Activated CD4-positive, alpha-beta memory T cell treated with anti-CD3 and anti-CD28 coated beads for 36 hours (primary cell): ENCODE data around the gene ADARB2. TPM values are rescaled to one million over a fixed set of nuclear protein-coding genes. Genes with fewer than 3 reads are reported as not detected.

ENCODE experiments used
- CTCF ChIA-PET: fragments of 350-600 bp; sonication (Branson Sonifier 250); formaldehyde crosslinking; loops from one replicate; lab custom pipeline; 2021; ENCODE audit warnings: antibody characterized with exemption, inconsistent platforms; lab: Charles Lee
- POLR2A ChIA-PET: fragments of 350-600 bp; sonication (Branson Sonifier 250); formaldehyde crosslinking; loops from one replicate; lab custom pipeline; 2021; ENCODE audit warnings: antibody characterized with exemption; lab: Charles Lee
- DNase-seq: peaks from one replicate; pipeline ENCODE4 v3.0.0-alpha.2; 2020
- H3K27ac Mint-ChIP-seq: one replicate; pipeline ENCODE4 v1.8.0; 2021; ENCODE audit warnings: mixed read lengths
- H3K27me3 Mint-ChIP-seq: one replicate; pipeline ENCODE4 v1.8.0; 2021; ENCODE audit warnings: mixed read lengths
- H3K36me3 Mint-ChIP-seq: one replicate; pipeline ENCODE4 v1.8.0; 2021; ENCODE audit warnings: mixed read lengths
- H3K4me1 Mint-ChIP-seq: one replicate; pipeline ENCODE4 v1.8.0; 2021; ENCODE audit warnings: low read depth, mixed read lengths
- H3K4me3 Mint-ChIP-seq: one replicate; pipeline ENCODE4 v1.8.0; 2021; ENCODE audit warnings: mild to moderate bottlenecking, mixed read lengths
- H3K9me3 Mint-ChIP-seq: one replicate; pipeline ENCODE4 v1.8.0; 2021; ENCODE audit warnings: mixed read lengths
- intact Hi-C: fragments of 100-400 bp; cut with micrococcal nuclease; formaldehyde crosslinking; loops from one replicate; pipeline ENCODE4 v1.15.1; 2023
- total RNA-seq, 2 experiments: library from RNA; stranded (reverse); gene quantifications; one replicate each; pipeline ENCODE4 v1.2.3, GENCODE V29; 2021

The ADARB2 gene
- total RNA-seq, 2 experiments from 2014 or later = 2.2 TPM

- Mint-ChIP-seq H3K27ac (no peak overlapping the region), H3K9me3 (no peaks in the 10 kb centered on the region), H3K4me1 (no peaks in the 10 kb centered on the region), H3K4me3 (no peak overlapping the region), H3K36me3 (no peaks in the 10 kb centered on the region), H3K27me3 (peaks cover 3% of the 10 kb centered on the region)
- ChIA-PET POLR2A (no interaction called here), CTCF (interaction anchor here (0.6 kb wide), 1 partner anchor 179 kb away, joined by 3 read pairs; no protein-coding TSS in a partner anchor)
- intact Hi-C loops = no loop called here
- DNase-seq = no peak
Observed at GRCh38 chr10:1579671-1580070, 157.7 kb downstream of the ADARB2 start.

DNA sequence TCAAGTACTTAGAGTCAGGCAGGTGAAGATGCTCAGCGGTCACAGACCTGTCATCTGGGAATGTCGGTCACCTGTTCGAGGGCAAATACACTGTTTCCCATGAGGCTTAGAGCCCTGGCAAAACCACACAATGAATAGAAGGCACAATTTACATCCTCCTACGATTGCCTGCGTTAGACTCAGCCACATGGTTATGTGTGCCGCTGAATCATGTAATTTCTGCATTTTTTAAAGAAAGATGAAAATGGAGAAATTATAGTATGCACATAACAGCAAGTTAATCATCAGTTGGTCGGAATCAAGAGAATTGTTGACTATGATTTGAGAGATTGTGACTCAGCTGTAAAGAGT, 158.2 kb downstream of the ADARB2 start:
- Mint-ChIP-seq H3K4me1 (no peaks in the 10 kb centered on the region), H3K9me3 (no peaks in the 10 kb centered on the region), H3K36me3 (no peaks in the 10 kb centered on the region), H3K27ac (no peak overlapping the region), H3K27me3 (peaks cover 4% of the 10 kb centered on the region), H3K4me3 (no peak overlapping the region)
- intact Hi-C loops = no loop called here
- ChIA-PET CTCF (no interaction called here), POLR2A (no interaction called here)
- DNase-seq = no peak

GRCh38 chr10:1578392-1579140, 158.8 kb downstream of the ADARB2 start:
- Mint-ChIP-seq H3K4me3 (no peak overlapping the region), H3K36me3 (no peaks in the 10 kb centered on the region)
- intact Hi-C loops = no loop called here

GRCh38 chr10:1577945-1578344, 159.4 kb downstream of the ADARB2 start:
- ChIA-PET POLR2A (no interaction called here), CTCF (no interaction called here)
- Mint-ChIP-seq H3K36me3 (no peaks in the 10 kb centered on the region), H3K4me3 (no peak overlapping the region), H3K27me3 (peaks cover 4% of the 10 kb centered on the region), H3K9me3 (no peaks in the 10 kb centered on the region), H3K4me1 (no peaks in the 10 kb centered on the region), H3K27ac (no peak overlapping the region)
- intact Hi-C loops = no loop called here
- DNase-seq = no peak

More at GRCh38 chr10:1578392-1579140, 158.8 kb downstream of the ADARB2 start:
- CTCF ChIA-PET = no interaction called here
- no peaks in the 10 kb centered on the region for H3K9me3 Mint-ChIP-seq
- H3K27ac Mint-ChIP-seq = no peak overlapping the region
- peaks cover 4% of the 10 kb centered on the region for H3K27me3 Mint-ChIP-seq
- H3K4me1 Mint-ChIP-seq = no peaks in the 10 kb centered on the region
- no peak for DNase-seq
- POLR2A ChIA-PET = no interaction called here

DNA sequence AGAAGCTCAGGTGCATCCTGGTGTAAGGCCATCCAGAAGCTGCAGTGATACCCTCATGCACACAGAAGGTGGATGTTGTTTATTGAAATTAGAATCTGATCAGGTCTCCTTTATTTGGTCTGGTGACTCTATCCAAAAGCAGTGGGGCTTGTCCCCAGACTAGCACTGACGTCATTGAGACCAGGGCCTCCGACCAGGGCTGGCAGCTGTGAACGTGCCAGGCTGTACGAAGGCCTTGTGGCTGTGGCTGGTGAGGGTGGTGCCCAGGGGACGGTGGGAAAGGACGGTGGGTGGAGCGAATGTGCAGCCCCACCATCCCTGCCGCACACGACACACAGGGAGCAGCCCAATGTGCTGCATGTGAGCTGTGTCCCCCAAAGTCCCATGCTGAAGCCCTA, 160.0 kb downstream of the ADARB2 start:
- H3K9me3 Mint-ChIP-seq = no peaks in the 10 kb centered on the region
- H3K36me3 Mint-ChIP-seq = no peaks in the 10 kb centered on the region
- ChIA-PET CTCF (no interaction called here), POLR2A (no interaction called here)
- intact Hi-C loops = no loop called here
- no peak overlapping the region for H3K27ac Mint-ChIP-seq
- H3K4me1 Mint-ChIP-seq = no peaks in the 10 kb centered on the region
- no peak overlapping the region for H3K4me3 Mint-ChIP-seq
- peaks cover 4% of the 10 kb centered on the region for H3K27me3 Mint-ChIP-seq
- no peak for DNase-seq

- DNase-seq = no peak
- ChIA-PET POLR2A (no interaction called here), CTCF (no interaction called here)
- H3K36me3 Mint-ChIP-seq = no peaks in the 10 kb centered on the region
- no peak overlapping the region for H3K27ac Mint-ChIP-seq
- intact Hi-C loops = no loop called here
- H3K27me3 Mint-ChIP-seq = peaks cover 11% of the 10 kb centered on the region
- no peaks in the 10 kb centered on the region for H3K9me3 Mint-ChIP-seq
- H3K4me1 Mint-ChIP-seq = no peaks in the 10 kb centered on the region
- no peak overlapping the region for H3K4me3 Mint-ChIP-seq
Observed at GRCh38 chr10:1576467-1577372, 160.6 kb downstream of the ADARB2 start.

- Mint-ChIP-seq H3K9me3 (no peaks in the 10 kb centered on the region), H3K4me3 (no peak overlapping the region), H3K27me3 (peaks cover 15% of the 10 kb centered on the region), H3K36me3 (no peaks in the 10 kb centered on the region), H3K27ac (no peak overlapping the region), H3K4me1 (no peaks in the 10 kb centered on the region)
- POLR2A ChIA-PET = no interaction called here
- no peak for DNase-seq
- CTCF ChIA-PET = no interaction called here
- intact Hi-C loops = no loop called here
Observed at GRCh38 chr10:1575481-1576244, 161.7 kb downstream of the ADARB2 start.

GRCh38 chr10:1574719-1575118, 162.6 kb downstream of the ADARB2 start:
- POLR2A ChIA-PET = no interaction called here
- no peak overlapping the region for H3K4me3 Mint-ChIP-seq
- H3K9me3 Mint-ChIP-seq = no peaks in the 10 kb centered on the region
- H3K36me3 Mint-ChIP-seq = no peaks in the 10 kb centered on the region
- intact Hi-C loops = no loop called here
- no peak for DNase-seq
- no peaks in the 10 kb centered on the region for H3K4me1 Mint-ChIP-seq
- no peak overlapping the region for H3K27ac Mint-ChIP-seq
- CTCF ChIA-PET = no interaction called here
- peaks cover 15% of the 10 kb centered on the region for H3K27me3 Mint-ChIP-seq

DNA sequence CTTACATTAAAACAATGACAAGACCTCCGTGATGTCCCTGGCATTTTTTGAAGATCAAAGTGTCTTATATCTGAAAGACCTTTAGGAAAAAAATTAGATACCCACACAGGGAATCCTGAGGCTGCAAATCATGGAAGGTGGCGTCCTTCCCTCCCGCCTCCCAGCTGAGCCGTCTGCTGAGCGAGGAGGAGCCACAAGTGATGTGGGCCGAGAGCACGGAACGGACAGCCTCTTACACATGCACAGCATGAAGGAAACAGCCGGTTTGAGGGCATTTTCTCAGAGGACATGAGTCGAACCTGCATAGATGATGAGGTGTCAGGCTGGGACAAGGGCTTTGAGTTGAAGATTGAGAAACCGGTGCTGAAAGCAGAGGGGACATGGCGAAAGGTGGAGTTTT, 163.3 kb downstream of the ADARB2 start:
- H3K4me1 Mint-ChIP-seq = no peaks in the 10 kb centered on the region
- no peak for DNase-seq
- H3K27ac Mint-ChIP-seq = no peak overlapping the region
- peaks cover 15% of the 10 kb centered on the region for H3K27me3 Mint-ChIP-seq
- H3K36me3 Mint-ChIP-seq = no peaks in the 10 kb centered on the region
- intact Hi-C loops = no loop called here
- ChIA-PET POLR2A (no interaction called here), CTCF (no interaction called here)
- no peak overlapping the region for H3K4me3 Mint-ChIP-seq
- H3K9me3 Mint-ChIP-seq = no peaks in the 10 kb centered on the region

- intact Hi-C loops = no loop called here
- peaks cover 15% of the 10 kb centered on the region for H3K27me3 Mint-ChIP-seq
- H3K4me1 Mint-ChIP-seq = no peaks in the 10 kb centered on the region
- CTCF ChIA-PET = no interaction called here
- DNase-seq = no peak
- POLR2A ChIA-PET = no interaction called here
- H3K4me3 Mint-ChIP-seq = no peak overlapping the region
- no peak overlapping the region for H3K27ac Mint-ChIP-seq
- H3K36me3 Mint-ChIP-seq = no peaks in the 10 kb centered on the region
- no peaks in the 10 kb centered on the region for H3K9me3 Mint-ChIP-seq
Observed at GRCh38 chr10:1573334-1573969, 163.9 kb downstream of the ADARB2 start.

- Mint-ChIP-seq H3K4me3 (no peak overlapping the region), H3K36me3 (no peaks in the 10 kb centered on the region), H3K9me3 (no peaks in the 10 kb centered on the region), H3K27ac (no peak overlapping the region), H3K27me3 (peaks cover 15% of the 10 kb centered on the region), H3K4me1 (no peaks in the 10 kb centered on the region)
- ChIA-PET CTCF (no interaction called here), POLR2A (no interaction called here)
- no peak for DNase-seq
- intact Hi-C loops = no loop called here
Observed at GRCh38 chr10:1572519-1573333, 164.6 kb downstream of the ADARB2 start.
